ENCODE results near the gene KCNQ2. TPM values are rescaled to one million over a fixed set of nuclear protein-coding genes. Genes with fewer than 3 reads are reported as not detected.

KCNQ2 gene
- polyA plus RNA-seq, 3 donors, result not detected

DNA sequence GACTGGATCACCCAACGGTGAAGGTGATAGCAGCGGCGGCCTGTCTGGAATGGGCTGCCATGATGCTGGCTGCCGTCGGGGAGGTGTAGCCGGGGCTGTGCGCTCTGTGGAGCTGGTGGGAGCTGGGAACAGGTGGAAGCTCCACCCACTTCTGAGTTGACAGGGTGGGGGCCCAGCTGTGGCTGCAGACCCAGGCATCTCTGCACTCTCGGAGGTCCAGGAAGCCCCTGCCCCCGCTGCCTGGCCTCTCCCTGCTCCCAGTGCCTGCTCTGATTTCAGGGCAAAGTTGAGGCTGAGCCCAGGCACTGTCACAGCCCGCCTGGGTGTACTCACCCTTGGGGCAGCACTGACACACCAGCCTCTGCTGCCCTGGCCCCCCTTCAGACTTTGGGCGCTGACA lies 93.2 kb downstream of the KCNQ2 start:
- 91% methylated on average over 11 of the region's 11 CpGs for WGBS (ENCODE audit: insufficient coverage)
- Histone ChIP-seq H4K20me1 (ENCODE audit: insufficient read depth, low read length) (no peaks in the 10 kb centered on the region), H3K4me3 (replicated peaks in 1 of 3; ENCODE audit: low read depth in 2 of 3, low read length in 3 of 3) (no peak overlapping the region), H3K27ac (ENCODE audit: low read depth in 1 of 2, low read length in 2 of 2) (no peak overlapping the region), H3K36me3 (replicated peaks in 1 of 2; ENCODE audit: control insufficient read depth in 1 of 2, insufficient read depth in 2 of 2, low read length in 2 of 2) (no peaks in the 10 kb centered on the region), H3K9me3 (replicated peaks in 1 of 2; ENCODE audit: control insufficient read depth in 1 of 2, insufficient read depth in 1 of 2, low read length in 2 of 2) (peaks cover 0 to 5% of the 10 kb centered on the region in 2 donors), H3K9ac (ENCODE audit: insufficient read depth, low read length, poor library complexity, severe bottlenecking) (no peak overlapping the region), H3K79me2 (ENCODE audit: insufficient read depth, low read length) (no peaks in the 10 kb centered on the region), H3K4me1 (ENCODE audit: control insufficient read depth in 1 of 2, insufficient read depth in 2 of 2, low read length in 2 of 2) (no peaks in the 10 kb centered on the region), H2AFZ (ENCODE audit: insufficient read depth, low read depth, low read length, poor library complexity, severe bottlenecking) (no peak overlapping the region), H3K27me3 (ENCODE audit: control insufficient read depth in 2 of 2, insufficient read depth in 2 of 2, low read length in 2 of 2) (peaks cover 0 to 19% of the 10 kb centered on the region in 2 donors), H3K4me2 (replicated peaks; ENCODE audit: extremely low read depth, low read length, poor library complexity, severe bottlenecking) (no peak overlapping the region)
- no peaks in the 10 kb centered on the region for H3K4me1 Mint-ChIP-seq
- DNase-seq, result no peak
- intact Hi-C loops (cut with micrococcal nuclease), result no loop called here
- peaks cover 12 to 46% (median 22%) of the 10 kb centered on the region in 3 donors for H3K27me3 Mint-ChIP-seq (ENCODE audit: low read depth in 3 of 3)
- no peaks in the 10 kb centered on the region for H3K36me3 Mint-ChIP-seq
- no peak overlapping the region for H3K4me3 Mint-ChIP-seq
- no peak overlapping the region for H3K27ac Mint-ChIP-seq
- TF ChIP-seq, protein P1, sequence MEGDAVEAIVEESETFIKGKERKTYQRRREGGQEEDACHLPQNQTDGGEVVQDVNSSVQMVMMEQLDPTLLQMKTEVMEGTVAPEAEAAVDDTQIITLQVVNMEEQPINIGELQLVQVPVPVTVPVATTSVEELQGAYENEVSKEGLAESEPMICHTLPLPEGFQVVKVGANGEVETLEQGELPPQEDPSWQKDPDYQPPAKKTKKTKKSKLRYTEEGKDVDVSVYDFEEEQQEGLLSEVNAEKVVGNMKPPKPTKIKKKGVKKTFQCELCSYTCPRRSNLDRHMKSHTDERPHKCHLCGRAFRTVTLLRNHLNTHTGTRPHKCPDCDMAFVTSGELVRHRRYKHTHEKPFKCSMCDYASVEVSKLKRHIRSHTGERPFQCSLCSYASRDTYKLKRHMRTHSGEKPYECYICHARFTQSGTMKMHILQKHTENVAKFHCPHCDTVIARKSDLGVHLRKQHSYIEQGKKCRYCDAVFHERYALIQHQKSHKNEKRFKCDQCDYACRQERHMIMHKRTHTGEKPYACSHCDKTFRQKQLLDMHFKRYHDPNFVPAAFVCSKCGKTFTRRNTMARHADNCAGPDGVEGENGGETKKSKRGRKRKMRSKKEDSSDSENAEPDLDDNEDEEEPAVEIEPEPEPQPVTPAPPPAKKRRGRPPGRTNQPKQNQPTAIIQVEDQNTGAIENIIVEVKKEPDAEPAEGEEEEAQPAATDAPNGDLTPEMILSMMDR (IDR thresholded peaks at IDR 0.05), result no peak
- peaks cover 0 to 5% (median 3%) of the 10 kb centered on the region in 7 donors for H3K9me3 Mint-ChIP-seq

DNA sequence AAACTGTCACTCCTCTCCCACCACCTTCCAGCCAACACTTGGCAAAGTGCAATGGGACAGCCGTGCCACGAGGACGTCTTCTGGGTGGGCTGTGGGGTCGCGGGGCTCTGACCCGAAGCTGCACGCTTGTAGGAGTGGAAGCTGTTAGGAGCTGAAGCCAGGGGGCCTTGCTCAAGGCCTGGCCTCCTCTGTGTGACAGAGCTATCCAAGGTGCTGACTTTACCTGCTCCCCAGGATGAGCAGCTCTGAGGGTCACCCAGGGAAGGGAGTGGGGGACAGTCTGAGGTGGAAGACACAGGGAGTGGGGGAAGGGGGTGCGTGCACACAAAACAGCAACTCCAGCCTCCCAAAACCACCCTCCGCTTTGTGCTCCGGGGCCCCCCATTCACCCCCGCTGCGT lies 93.8 kb downstream of the KCNQ2 start:
- intact Hi-C loops (cut with micrococcal nuclease), result no loop called here
- no peaks in the 10 kb centered on the region for H3K4me1 ChIP-seq (ENCODE audit: control insufficient read depth in 1 of 2, insufficient read depth in 2 of 2, low read length in 2 of 2)
- no peaks in the 10 kb centered on the region for H3K36me3 Mint-ChIP-seq
- H3K4me3 ChIP-seq (replicated peaks in 1 of 3; ENCODE audit: low read depth in 2 of 3, low read length in 3 of 3), result no peak overlapping the region
- H3K27ac Mint-ChIP-seq, result peak overlapping the region in 1 of 7 donors; percentile 41
- H3K9me3 ChIP-seq (replicated peaks in 1 of 2; ENCODE audit: control insufficient read depth in 1 of 2, insufficient read depth in 1 of 2, low read length in 2 of 2), result peaks cover 0 to 5% of the 10 kb centered on the region in 2 donors
- no peak overlapping the region for H3K4me2 ChIP-seq (replicated peaks; ENCODE audit: extremely low read depth, low read length, poor library complexity, severe bottlenecking)
- no peaks in the 10 kb centered on the region for H3K4me1 Mint-ChIP-seq
- no peaks in the 10 kb centered on the region for H4K20me1 ChIP-seq (ENCODE audit: insufficient read depth, low read length)
- H3K27me3 ChIP-seq (ENCODE audit: control insufficient read depth in 2 of 2, insufficient read depth in 2 of 2, low read length in 2 of 2), result peaks cover 0 to 19% of the 10 kb centered on the region in 2 donors
- 90% methylated on average over 6 of the region's 12 CpGs for WGBS (ENCODE audit: insufficient coverage)
- no peak overlapping the region for H3K9ac ChIP-seq (ENCODE audit: insufficient read depth, low read length, poor library complexity, severe bottlenecking)
- no peak for DNase-seq
- peaks cover 12 to 49% (median 22%) of the 10 kb centered on the region in 3 donors for H3K27me3 Mint-ChIP-seq (ENCODE audit: low read depth in 3 of 3)
- no peaks in the 10 kb centered on the region for H3K79me2 ChIP-seq (ENCODE audit: insufficient read depth, low read length)
- H3K27ac ChIP-seq (ENCODE audit: low read depth in 1 of 2, low read length in 2 of 2), result no peak overlapping the region
- H2AFZ ChIP-seq (ENCODE audit: insufficient read depth, low read depth, low read length, poor library complexity, severe bottlenecking), result no peak overlapping the region
- TF ChIP-seq, protein P1 (IDR thresholded peaks at IDR 0.05), result no peak
- no peaks in the 10 kb centered on the region for H3K36me3 ChIP-seq (replicated peaks in 1 of 2; ENCODE audit: control insufficient read depth in 1 of 2, insufficient read depth in 2 of 2, low read length in 2 of 2)
- no peak overlapping the region for H3K4me3 Mint-ChIP-seq
- peaks cover 0 to 5% (median 3%) of the 10 kb centered on the region in 7 donors for H3K9me3 Mint-ChIP-seq
